Measurements from ENCODE around the gene RASGRF2.
"Not testable (repeated sequence)": the region's sequence is repeated elsewhere in the genome, so short reads cannot be mapped to it uniquely, and the experiment has no call there.

The RASGRF2 gene

DNA sequence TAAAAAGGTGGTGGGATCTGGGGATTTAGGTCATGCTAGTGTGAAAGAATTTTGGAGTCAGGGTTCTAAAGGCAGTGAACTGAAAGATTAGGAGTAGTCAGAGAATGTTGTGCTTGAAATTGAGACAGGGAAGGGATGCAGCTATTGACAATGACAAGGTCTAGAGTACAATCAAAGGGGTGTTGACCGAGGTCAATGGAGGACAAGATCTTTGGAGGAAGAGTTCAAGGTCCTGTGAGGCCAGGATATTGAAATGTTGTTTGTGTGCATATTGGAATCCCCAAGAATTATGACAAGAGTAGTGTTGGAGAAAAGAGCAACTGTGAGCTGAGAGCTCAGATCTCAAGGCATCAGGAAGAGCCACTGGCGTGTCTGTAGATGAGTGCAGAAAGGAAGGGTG lies 116.9 kb downstream of the RASGRF2 start:
- FAIRE-seq: no peak

DNA sequence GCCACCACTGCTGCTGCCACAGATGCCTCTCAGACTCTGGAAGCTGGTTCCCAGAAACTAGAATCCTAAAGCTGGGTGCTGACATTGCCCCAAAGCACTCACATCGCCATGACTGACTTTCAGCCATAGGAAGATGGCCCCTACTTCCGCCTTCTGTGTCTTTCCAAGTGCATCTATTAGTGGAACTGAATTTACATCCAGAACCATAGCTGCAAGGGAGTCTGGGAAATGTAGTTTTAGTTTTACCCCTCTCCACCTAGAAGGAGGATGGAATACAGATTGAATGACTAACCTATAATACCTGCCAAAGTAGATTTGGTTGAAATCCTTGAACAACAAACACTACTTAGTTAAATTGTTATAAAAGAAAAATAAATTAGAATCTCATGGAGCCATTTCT lies 118.8 kb downstream of the RASGRF2 start:
- FAIRE-seq: no peak

DNA sequence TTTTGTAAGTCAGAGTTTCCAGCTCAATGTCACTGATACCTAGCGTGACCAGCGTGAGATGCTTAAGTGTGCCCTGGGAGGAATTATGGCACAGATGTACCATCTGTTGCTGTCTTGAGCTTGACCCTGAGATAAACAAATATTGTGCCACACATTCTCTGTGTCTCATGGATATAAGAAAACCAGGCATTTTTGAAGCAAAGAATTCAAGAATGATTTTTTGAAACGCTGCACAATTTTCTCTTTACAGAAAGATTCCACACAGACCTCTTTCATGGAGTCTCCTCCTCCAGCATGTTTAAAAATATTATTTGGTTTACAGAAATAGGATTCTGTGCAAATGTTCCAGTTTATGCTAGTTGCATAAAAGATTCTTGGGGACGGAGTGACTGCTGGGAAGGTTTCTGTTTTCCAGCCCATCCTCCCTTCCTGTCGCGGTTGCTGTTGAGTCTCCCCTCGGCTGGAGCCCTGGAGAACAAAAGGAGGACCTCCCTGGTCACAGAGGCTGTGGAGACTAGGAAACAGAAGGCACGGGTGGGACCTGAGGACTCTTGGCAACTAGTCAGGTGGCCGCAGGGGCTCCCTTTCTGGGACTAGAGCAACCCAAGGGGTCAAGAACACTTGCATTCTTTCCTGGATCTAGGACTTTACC lies 120.8 kb downstream of the RASGRF2 start:
- FAIRE-seq: no peak

DNA sequence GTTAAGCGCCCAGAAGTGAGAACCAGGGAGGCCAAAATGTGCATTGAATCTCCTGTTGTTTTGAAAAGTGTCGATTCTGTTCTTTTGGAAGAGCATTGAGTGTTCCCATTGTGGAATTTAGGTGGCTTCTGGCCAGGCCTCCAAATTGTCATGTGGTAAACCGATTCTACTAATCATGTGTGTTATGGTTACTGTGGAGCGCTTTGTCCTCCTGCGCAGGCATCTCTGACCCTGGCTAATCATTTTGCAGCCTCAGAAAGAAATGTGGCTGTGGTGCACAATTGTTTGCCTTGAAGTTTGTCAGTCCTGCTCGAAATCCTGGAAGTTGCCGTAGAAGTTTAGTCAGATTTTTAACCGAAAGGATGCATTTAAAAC lies 121.3 kb downstream of the RASGRF2 start:
- no peak for FAIRE-seq

DNA sequence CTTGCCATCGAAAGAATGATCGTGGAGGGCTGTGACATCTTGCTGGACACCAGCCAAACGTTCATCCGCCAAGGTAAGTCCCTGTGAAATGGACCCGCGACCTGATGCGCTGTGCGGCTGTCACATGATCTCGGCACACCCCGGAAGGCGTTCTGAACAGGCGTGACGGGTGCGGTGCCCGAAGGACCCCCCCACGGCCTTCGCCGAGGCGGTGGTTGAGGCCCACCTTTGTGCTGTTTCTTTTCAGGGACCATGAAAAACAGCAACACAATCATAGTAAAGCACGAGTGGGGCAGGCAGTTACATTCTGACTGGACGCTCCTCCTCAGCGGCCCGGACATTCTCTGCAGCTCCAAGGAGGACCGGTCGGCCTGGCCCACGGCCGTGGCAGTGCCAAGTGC lies 126.7 kb downstream of the RASGRF2 start:
- no peak for FAIRE-seq

DNA sequence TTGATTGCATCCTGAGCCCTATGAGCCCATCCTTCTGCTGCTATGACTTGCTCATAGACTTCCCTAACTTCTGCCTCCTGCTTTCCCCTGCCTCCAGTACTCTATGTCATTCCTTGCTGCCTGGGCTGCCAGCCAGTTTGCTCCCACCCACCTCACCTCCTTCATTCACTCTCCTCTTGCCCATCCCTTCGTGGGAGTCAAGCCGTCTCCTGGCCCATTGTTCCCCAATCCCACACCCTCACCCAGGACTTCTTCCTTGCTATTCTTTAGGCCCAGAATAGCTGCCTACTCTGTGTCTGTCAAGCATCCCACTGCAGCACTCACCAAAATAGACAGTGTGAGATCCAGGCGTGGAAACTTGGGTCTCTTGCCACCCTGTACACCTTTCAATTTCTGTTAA lies 131.0 kb downstream of the RASGRF2 start:
- FAIRE-seq: no peak

DNA sequence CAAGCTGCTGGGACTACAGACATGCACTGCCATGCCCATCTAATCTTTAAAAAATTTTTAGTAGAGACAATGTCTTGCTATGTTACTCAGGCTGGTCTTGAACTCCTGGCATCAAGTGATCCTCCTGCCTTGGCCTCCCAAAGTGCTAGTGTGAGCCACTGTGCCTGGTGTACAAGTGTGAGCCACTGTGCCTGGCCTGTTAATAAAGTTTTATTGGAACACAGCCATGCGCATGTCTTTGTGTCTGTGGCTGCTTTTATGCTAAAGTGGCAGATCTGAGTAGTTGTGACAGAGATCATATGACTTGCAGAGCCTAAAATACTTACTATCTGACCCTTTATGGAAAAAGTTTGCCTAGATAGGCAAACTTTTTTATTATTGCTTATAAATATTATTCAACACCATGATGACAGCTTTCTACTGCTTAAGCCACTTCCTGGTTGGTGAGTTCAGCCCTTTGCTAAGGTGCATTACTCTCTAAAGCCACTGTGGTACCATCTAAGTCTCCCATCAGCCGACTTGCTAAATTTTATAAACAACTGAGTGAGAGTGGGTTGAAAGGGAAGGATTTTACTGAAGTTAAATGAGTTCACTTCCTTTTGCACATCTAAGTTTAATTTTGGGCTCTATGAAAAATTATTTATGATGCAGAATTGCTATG lies 133.5 kb downstream of the RASGRF2 start:
- FAIRE-seq: no peak

DNA sequence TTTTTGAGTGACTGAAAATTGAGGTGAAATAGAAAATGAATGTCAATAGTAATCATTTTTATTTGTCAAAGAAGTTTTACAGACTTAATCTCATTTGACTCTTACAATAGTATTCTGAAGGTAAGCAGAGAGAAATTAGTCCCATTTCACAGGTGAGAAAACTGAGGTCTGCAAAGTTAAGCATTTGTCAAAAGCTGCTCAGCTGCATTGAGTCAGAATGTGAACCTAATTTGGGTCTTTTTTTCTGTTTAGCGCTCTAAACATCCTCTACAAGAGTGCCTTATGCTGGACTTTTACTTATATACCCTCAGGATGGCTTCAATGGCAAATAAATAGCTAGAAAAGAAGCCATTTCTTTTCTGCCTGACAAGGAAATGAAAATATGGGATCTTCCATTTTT lies 135.7 kb downstream of the RASGRF2 start:
- FAIRE-seq: no peak

DNA sequence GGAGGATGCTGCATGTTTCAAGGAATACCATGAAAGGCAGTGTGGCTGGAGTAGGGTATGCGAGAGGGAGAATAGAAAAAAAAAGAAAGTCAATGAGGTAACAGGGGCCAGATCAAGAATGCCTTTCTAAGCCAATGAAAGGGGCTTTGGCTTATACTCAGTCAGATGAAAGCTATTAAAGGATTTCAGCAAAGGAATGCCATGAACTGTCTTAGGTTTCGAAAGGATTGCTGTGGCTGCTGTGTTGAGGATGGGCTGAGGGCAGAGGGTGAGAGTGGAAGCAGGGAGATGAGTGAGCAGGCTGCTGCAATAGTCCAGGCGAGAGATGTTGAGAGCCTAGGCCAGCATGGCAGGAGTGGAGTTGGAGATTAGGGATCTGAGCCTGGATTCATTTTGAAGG lies 137.6 kb downstream of the RASGRF2 start:
- no peak for FAIRE-seq

DNA sequence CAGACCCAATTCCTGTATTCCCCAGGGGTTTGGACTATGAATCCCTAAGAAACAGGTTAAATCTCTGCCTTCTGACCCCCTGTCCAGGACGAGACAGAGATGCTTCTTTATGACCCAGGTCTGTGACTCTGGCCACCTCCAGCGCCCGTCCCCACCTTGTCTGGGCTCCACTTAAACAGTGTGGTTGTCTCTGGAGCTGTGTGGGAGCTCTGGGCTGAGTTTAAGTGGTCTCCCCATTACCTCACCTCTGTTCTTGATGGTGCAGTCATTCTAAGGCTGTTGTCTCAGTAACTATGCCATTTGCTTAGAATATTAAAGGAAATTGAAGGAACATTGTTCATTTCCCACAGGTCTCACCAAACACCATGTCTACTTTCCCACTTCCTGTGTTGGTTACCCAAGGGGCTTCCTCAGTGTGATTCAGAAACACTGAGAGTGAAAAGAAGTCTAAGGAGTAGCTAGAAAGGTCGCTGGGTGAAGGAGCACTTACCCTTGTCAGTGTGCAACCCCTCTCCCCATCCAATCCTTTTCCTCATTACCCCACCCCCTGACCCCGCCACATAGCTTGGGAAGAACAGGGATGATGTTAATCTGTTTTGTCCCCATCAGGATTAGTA lies 145.2 kb downstream of the RASGRF2 start:
- no peak for FAIRE-seq

DNA sequence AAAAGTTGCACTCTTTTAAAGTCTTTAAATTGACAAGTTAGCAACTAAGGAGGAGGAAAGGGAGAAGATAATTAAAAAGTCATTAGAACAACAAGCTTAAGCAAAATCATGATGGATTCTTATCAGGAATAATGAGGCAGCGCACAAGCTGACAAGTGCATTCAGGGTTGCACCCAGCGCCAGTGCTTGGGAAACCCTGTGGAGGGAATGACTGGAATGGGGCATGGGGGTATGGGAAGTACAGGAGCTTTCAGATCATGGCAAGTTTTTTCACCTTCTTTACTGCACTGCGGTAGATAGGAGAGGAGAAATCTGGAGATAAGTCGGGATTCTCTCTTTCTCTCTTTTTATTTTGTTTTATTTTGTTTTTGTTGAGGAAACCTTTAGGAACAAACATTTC lies 155.1 kb downstream of the RASGRF2 start:
- no peak for FAIRE-seq

DNA sequence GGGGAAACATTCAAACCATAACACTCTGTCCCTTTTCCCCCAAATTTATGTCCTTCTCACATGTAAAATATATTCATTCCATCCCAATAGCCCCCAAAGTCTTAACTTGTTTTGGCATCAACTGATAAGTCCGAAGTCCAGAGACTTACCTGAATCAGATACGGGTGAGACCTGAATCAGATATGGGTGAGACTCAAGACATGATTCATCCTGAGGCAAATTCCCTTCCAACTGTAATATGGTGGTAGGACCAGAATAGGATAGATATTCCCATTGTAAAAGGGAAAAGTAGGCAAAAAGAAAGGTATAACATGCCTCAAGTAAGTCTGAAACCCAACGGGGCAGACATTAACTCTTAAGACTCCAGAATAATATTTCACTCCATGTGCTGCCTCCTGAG lies 157.4 kb downstream of the RASGRF2 start:
- no peak for FAIRE-seq

DNA sequence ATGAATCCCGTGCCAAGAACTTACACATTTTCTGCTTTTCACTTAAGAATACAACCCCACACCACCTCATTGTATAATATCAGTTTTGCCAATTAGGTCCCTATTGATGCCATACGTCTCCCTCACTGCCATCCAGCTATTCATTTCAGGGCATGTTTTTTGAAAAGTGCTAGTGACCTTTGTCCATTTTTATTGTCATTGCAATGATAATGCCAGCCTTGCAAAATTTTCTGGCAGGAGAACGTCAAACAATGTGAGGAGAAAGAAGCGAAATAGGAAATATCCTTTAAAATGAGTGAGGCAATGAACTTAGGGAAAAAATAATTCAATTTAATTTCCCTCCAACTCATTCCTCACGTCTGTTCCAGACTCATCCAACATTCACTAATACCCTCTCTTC lies 161.1 kb downstream of the RASGRF2 start:
- FAIRE-seq: no peak

DNA sequence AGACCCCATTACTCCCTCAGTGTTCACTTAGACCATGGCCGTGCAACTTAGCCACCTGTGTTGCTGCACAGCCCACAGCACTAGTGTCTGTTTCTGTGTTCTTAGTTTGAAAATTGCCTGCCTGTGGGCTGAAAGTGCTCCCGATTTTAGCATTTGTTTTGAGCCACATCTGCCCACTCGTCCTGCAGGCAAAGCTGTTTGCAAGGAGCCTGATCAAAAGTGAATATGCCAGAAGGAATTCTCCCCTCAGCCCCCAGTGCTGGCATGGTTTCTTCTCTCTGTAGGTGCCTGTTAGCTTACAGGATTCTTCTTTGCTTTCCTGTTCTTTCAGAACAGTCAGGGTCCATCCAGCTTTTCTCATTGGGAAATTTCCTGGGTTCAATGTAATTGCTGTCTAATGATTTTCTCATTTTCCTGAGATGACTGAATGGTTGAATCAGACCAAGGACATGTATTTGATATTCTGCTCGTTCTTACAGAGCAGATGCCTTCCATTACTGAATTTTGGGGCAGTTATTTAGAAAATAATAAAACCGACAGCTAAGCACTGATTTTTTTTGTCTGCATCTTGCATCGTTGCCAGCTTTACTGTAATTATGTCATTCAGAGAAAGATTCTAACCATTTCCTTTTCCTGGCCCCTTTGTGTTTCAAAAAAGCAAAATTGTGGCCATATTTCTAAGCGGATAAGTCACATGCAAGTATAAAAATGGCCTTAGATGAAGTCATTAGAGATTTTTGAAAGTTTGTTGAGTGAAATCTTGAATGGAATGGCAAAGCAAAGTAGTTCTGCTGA lies 161.9 kb downstream of the RASGRF2 start:
- FAIRE-seq: no peak

DNA sequence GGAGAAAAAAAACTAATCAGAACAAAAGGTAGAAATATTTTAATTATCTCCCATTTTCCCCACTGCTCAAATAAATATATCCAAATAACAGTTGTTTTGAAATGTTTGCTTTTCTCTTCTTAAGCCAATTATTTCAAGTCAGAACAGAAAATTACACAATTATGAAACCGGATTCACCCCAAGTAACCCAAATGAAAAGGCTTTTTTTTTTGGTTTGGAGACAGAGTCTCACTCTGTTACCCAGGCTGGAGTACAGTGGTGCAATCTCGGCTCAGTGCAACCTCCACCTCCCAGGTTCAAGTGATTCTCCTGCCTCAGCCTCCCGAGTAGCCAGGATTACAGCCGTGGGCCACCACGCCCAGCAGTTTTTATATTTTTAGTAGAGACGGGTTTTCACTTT lies 164.5 kb downstream of the RASGRF2 start:
- FAIRE-seq: not testable (repeated sequence)

DNA sequence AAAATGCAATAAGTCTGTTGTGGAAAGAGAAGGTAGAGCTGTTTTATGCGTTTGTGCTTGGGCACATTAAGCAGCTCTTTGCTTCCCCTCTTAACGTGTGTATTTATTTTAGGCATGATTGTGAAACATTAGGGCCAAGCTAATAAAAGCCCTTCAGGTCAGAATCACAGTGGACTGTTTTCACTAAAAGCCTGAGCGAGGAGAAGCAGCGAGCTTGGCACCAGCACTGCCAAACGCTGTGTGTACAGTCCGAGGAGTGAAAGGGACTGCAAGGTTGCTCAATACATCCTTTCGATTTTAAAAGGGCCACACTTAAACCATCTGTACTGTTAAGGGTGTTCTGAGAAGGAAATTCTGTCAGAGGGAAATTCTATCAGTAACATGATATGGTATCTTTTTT lies 165.8 kb downstream of the RASGRF2 start:
- FAIRE-seq: peak; percentile 56

DNA sequence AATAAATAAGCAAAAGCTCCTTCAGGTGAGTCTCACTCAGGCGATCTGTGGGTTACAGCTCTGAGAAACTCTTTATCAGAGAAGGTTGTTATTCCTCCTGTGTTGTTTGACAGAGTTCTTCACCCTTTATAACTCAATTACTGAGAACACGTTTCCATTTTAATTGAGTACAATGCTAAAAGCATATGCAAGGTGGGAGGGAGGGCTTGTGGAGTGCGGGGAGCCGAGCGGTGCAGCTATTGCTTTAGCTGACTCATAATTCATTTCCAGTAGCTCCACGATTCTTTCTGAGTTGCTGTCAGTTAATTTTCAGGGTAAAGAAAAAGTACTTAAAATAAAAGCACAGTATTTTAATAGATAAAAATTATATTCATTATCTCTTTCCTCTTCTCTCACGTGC lies 168.3 kb downstream of the RASGRF2 start:
- FAIRE-seq: no peak

DNA sequence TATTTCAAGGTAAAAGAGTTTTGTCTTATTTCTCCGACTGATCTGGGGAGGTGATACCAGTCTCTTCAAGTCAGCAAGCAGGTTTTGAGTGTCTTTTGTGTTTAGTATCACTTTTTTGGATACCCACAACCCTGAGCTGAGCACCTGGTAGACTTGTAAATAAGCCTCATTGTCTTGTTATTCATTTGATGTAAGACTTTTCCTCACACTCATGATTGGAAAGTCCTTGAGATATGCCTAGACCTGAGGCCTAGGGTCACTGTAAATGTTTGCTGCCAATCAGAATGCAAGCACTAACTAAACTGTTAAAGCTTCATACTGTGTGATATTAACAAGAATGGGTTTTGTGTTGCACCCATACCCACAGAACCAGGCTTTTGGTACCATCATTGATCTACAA lies 172.2 kb downstream of the RASGRF2 start:
- no peak for FAIRE-seq

DNA sequence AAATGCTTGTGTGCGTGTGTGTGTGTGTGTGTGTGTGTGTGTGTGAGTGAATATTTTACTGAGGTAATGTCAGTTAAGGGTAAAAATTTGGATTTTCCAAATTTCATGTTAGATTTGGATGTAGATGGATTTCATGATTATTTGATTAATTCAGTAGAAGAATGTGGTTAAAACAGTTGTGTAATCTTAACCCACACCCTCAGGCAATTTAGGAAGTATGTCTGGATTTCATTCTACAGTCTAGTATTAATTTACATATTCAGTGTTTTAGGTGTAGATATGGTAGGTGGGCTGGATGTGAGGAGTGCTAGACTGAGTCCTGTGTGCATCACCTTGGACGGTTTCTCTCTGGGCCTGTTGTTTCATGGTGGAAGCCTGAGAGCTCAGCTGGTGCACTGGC lies 173.9 kb downstream of the RASGRF2 start:
- FAIRE-seq: no peak

DNA sequence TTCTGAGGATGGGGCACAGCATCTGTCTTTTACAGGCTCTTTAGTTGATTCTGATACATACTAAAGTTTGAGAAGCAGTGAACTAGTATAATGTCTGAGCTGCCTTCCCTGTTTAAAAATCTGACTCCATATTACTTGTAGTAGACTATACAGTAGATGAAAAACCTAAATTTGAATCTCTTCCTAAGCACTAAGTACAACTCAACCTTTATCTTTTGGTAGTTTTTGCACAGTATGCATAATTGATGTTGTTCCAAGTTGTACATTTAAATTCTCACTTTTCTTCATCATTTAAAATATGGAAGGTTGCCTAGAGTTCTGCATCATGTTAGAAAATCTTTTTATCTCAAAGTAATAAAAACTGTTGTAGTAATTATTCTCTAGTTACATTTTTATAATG lies 174.4 kb downstream of the RASGRF2 start:
- FAIRE-seq: no peak

DNA sequence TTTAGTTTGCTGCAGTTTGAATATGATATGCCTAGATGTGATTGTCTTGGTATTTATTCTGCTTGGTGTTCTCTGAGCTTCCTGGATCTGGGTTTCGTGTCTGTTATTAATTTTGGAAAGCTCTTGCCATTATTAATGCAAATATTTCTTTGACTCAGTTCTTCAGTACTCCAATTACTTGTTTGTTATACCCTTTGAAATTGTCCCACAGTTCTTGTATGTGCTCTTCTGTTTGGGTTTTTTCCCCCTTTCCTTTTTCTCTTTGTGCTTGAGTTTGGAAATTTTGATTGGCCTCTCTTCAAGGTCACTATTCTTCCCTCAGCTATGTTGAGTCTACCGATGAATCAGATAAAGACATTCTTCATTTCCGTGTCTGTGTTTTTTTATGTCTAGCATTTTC lies 176.4 kb downstream of the RASGRF2 start:
- FAIRE-seq: peak; percentile 33

DNA sequence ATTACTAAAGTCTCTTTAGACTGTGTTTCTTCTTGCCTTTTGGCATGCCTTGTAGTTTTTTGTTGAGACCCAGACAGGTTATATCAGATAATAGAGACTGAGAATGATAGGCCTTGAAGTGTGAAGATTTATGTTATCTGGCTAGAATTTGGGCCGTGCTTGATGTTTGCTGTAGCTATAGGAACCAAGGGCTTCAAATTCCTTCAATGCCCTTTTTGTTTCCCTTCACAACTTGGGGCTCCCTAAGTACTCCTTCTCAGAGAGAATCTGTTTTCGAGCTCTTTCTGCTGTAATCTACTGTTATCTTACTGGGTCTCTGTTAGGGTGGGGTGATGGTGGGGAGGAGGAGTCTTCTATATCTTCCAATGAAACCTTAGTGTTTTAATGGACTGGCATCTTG lies 177.7 kb downstream of the RASGRF2 start:
- FAIRE-seq: no peak

DNA sequence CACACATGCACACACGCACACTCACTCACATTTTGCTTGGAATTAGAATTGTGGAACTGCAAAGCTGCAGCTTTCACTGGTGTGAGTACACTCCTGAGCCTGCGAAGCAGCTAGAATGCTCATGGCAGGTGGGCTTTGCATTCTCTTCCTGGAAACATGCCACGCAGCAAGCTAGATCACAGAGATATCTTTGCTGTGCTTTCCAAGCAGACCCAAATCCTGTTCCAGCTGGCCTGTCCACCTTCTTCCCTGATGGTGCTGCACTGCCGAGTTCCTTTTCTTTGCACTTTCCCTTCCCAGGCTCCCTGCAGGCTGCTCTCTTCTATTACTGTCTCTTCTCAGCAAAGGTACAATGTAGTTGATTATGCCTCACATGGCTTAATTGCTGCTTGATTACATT lies 180.3 kb downstream of the RASGRF2 start:
- no peak for FAIRE-seq

DNA sequence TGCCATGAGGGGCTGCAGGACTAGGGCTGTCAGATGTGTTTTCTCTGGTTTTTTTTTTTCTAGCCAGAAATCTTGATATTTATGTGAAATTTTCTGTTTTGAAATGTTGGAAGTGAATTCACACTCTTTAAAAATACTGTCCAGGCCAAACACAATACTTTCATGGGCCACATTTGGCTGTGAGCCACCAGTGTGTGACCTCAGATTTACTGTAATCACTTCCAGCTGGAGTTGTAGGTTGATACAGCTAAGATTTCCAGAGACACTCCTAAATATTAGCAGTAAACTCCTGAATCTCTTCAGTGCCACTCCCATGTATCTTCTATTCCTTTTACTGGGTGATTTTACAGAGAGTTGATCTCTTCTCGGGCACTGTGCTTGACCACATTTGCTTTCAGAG lies 180.8 kb downstream of the RASGRF2 start:
- no peak for FAIRE-seq
